MM.1S (cell line): ENCODE results near the gene PLA2G3.

Experiments
- EZH2 ChIP-seq: fragments of 300-600 bp; sonication (generic); optimal IDR thresholded peaks from 2 replicates; pipeline ENCODE3; 2017; ENCODE audit warnings: low read depth, mild to moderate bottlenecking, antibody characterized with exemption, low read length, mixed read lengths
- TF ChIP-seq, protein P1 (sequence below): fragments of 300-600 bp; sonication (generic); IDR thresholded peaks from 2 replicates; pipeline ENCODE4 v1.5.1; 2016; ENCODE audit warnings: antibody characterized with exemption, low read length, mixed read lengths

- TF ChIP-seq, protein P1, sequence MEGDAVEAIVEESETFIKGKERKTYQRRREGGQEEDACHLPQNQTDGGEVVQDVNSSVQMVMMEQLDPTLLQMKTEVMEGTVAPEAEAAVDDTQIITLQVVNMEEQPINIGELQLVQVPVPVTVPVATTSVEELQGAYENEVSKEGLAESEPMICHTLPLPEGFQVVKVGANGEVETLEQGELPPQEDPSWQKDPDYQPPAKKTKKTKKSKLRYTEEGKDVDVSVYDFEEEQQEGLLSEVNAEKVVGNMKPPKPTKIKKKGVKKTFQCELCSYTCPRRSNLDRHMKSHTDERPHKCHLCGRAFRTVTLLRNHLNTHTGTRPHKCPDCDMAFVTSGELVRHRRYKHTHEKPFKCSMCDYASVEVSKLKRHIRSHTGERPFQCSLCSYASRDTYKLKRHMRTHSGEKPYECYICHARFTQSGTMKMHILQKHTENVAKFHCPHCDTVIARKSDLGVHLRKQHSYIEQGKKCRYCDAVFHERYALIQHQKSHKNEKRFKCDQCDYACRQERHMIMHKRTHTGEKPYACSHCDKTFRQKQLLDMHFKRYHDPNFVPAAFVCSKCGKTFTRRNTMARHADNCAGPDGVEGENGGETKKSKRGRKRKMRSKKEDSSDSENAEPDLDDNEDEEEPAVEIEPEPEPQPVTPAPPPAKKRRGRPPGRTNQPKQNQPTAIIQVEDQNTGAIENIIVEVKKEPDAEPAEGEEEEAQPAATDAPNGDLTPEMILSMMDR = no peak
- TF ChIP-seq EZH2 = no peak
Measured at GRCh38 chr22:31124811-31125465, 15.4 kb downstream of the PLA2G3 start.
